ENCODE results near the gene ZC2HC1C.
A peak's percentile ranks its signal among the peaks of the same experiment; 100 is the strongest.
"Not testable (repeated sequence)": the region's sequence is repeated elsewhere in the genome, so short reads cannot be mapped to it uniquely, and the experiment has no call there.

The ZC2HC1C gene

GRCh38 chr14:75096959-75097358 is 27.5 kb downstream of the ZC2HC1C start:
- no peak for DNase-seq

GRCh38 chr14:75098212-75098611 is 28.8 kb downstream of the ZC2HC1C start:
- no peak for DNase-seq

GRCh38 chr14:75098682-75099081 is 29.2 kb downstream of the ZC2HC1C start:
- no peak for DNase-seq

GRCh38 chr14:75101491-75101890 is 32.0 kb downstream of the ZC2HC1C start:
- no peak for DNase-seq

GRCh38 chr14:75107186-75107585 is 37.7 kb downstream of the ZC2HC1C start:
- DNase-seq, result no peak

GRCh38 chr14:75109877-75110276 is 40.4 kb downstream of the ZC2HC1C start:
- DNase-seq, result no peak

GRCh38 chr14:75113932-75114539 is 44.6 kb downstream of the ZC2HC1C start:
- no peak for DNase-seq

- DNase-seq, result no peak
Observed at GRCh38 chr14:75119056-75119455, 49.6 kb downstream of the ZC2HC1C start.

GRCh38 chr14:75120541-75121291 is 51.3 kb downstream of the ZC2HC1C start:
- DNase-seq, result no peak

- DNase-seq, result no peak
Observed at GRCh38 chr14:75121552-75121951, 52.1 kb downstream of the ZC2HC1C start.

- DNase-seq, result no peak
Observed at GRCh38 chr14:75123991-75124390, 54.5 kb downstream of the ZC2HC1C start.

GRCh38 chr14:75125617-75126016 is 56.2 kb downstream of the ZC2HC1C start:
- no peak for DNase-seq

- no peak for DNase-seq
Observed at GRCh38 chr14:75126121-75126544, 56.7 kb downstream of the ZC2HC1C start.

GRCh38 chr14:75126679-75127473 is 57.4 kb downstream of the ZC2HC1C start, which contains the start of gene NEK9:
NEK9 (minus strand) TSS chr14:75127048; CDS start chr14:75126921, 127 bp downstream.
- peak; percentile 74 to 87 for DNase-seq

- DNase-seq, result not testable (repeated sequence)
Observed at GRCh38 chr14:75127474-75127820, 58.0 kb downstream of the ZC2HC1C start.

- no peak for DNase-seq
Observed at GRCh38 chr14:75127903-75128595, 58.6 kb downstream of the ZC2HC1C start.

GRCh38 chr14:75128596-75128990 is 59.2 kb downstream of the ZC2HC1C start:
- DNase-seq, result no peak

Measured in NCI-H446 (cell line).